Measurements from ENCODE around the gene ANLN.

DNA sequence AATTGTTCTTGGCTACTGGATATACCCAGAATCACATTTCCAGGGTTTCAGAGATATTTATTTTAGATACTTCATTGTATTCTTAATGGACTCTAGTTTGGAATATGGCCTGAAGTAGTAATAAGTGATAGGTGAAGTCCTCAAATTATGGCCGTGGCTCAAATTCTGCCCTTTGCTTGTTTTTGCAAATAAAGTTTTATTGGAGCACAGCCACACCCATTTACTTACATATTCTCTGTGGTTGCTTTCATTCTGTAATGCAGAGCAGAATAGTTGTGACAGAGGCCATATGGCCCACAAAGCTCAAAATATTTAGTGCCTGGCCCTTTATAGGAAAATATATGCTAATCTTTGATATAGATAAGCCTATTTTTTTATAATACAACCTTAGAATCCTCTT, 19.5 kb downstream of the ANLN start:
- TF ChIP-seq GABPA (IDR thresholded peaks at IDR 0.05 in 1 of 2, conservative IDR thresholded peaks at IDR 0.05 in 1 of 2), result no peak
- TF ChIP-seq, protein P1, sequence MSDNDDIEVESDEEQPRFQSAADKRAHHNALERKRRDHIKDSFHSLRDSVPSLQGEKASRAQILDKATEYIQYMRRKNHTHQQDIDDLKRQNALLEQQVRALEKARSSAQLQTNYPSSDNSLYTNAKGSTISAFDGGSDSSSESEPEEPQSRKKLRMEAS (IDR thresholded peaks at IDR 0.05), result no peak
- TF ChIP-seq, protein P2, sequence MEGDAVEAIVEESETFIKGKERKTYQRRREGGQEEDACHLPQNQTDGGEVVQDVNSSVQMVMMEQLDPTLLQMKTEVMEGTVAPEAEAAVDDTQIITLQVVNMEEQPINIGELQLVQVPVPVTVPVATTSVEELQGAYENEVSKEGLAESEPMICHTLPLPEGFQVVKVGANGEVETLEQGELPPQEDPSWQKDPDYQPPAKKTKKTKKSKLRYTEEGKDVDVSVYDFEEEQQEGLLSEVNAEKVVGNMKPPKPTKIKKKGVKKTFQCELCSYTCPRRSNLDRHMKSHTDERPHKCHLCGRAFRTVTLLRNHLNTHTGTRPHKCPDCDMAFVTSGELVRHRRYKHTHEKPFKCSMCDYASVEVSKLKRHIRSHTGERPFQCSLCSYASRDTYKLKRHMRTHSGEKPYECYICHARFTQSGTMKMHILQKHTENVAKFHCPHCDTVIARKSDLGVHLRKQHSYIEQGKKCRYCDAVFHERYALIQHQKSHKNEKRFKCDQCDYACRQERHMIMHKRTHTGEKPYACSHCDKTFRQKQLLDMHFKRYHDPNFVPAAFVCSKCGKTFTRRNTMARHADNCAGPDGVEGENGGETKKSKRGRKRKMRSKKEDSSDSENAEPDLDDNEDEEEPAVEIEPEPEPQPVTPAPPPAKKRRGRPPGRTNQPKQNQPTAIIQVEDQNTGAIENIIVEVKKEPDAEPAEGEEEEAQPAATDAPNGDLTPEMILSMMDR (IDR thresholded peaks at IDR 0.05; ENCODE audit: low read depth, low read length, missing input control), result no peak
- TF ChIP-seq RAD21 (IDR thresholded peaks at IDR 0.05), result no peak
- TF ChIP-seq, protein P3, sequence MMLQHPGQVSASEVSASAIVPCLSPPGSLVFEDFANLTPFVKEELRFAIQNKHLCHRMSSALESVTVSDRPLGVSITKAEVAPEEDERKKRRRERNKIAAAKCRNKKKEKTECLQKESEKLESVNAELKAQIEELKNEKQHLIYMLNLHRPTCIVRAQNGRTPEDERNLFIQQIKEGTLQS (IDR thresholded peaks at IDR 0.05), result no peak
- no peak for TF ChIP-seq TAF1 (conservative IDR thresholded peaks at IDR 0.05)
- TF ChIP-seq YY1 (IDR thresholded peaks at IDR 0.05), result no peak
- TF ChIP-seq, protein P4, sequence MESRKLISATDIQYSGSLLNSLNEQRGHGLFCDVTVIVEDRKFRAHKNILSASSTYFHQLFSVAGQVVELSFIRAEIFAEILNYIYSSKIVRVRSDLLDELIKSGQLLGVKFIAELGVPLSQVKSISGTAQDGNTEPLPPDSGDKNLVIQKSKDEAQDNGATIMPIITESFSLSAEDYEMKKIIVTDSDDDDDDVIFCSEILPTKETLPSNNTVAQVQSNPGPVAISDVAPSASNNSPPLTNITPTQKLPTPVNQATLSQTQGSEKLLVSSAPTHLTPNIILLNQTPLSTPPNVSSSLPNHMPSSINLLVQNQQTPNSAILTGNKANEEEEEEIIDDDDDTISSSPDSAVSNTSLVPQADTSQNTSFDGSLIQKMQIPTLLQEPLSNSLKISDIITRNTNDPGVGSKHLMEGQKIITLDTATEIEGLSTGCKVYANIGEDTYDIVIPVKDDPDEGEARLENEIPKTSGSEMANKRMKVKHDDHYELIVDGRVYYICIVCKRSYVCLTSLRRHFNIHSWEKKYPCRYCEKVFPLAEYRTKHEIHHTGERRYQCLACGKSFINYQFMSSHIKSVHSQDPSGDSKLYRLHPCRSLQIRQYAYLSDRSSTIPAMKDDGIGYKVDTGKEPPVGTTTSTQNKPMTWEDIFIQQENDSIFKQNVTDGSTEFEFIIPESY (IDR thresholded peaks at IDR 0.05), result no peak
- no peak for TF ChIP-seq EGR1 (IDR thresholded peaks at IDR 0.05; ENCODE audit: low read depth in 2 of 2)
- TF ChIP-seq, protein P5, sequence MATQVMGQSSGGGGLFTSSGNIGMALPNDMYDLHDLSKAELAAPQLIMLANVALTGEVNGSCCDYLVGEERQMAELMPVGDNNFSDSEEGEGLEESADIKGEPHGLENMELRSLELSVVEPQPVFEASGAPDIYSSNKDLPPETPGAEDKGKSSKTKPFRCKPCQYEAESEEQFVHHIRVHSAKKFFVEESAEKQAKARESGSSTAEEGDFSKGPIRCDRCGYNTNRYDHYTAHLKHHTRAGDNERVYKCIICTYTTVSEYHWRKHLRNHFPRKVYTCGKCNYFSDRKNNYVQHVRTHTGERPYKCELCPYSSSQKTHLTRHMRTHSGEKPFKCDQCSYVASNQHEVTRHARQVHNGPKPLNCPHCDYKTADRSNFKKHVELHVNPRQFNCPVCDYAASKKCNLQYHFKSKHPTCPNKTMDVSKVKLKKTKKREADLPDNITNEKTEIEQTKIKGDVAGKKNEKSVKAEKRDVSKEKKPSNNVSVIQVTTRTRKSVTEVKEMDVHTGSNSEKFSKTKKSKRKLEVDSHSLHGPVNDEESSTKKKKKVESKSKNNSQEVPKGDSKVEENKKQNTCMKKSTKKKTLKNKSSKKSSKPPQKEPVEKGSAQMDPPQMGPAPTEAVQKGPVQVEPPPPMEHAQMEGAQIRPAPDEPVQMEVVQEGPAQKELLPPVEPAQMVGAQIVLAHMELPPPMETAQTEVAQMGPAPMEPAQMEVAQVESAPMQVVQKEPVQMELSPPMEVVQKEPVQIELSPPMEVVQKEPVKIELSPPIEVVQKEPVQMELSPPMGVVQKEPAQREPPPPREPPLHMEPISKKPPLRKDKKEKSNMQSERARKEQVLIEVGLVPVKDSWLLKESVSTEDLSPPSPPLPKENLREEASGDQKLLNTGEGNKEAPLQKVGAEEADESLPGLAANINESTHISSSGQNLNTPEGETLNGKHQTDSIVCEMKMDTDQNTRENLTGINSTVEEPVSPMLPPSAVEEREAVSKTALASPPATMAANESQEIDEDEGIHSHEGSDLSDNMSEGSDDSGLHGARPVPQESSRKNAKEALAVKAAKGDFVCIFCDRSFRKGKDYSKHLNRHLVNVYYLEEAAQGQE (IDR thresholded peaks at IDR 0.05), result no peak
- TF ChIP-seq RXRA (IDR thresholded peaks at IDR 0.05), result no peak

All from liver (tissue), 3 donors.